Mucosa of stomach (tissue), 1 donor: ENCODE results near the gene MS4A6E.

Experiments
- H3K27me3 ChIP-seq: one replicate; pipeline ENCODE4 v1.7.0; 2013; ENCODE audit warnings: mild to moderate bottlenecking, low read length; ENCODE audit not compliant: control insufficient read depth, insufficient read depth
- H3K36me3 ChIP-seq: one replicate; pipeline ENCODE4 v1.7.0; 2013; ENCODE audit warnings: low read length; ENCODE audit not compliant: control insufficient read depth, insufficient read depth
- H3K4me1 ChIP-seq: one replicate; pipeline ENCODE4 v1.7.0; 2013; ENCODE audit warnings: mild to moderate bottlenecking, low read length; ENCODE audit not compliant: control insufficient read depth, insufficient read depth
- H3K4me3 ChIP-seq: one replicate; pipeline ENCODE4 v1.7.0; 2013; ENCODE audit warnings: low read length
- H3K9ac ChIP-seq: one replicate; pipeline ENCODE4 v1.7.0; 2013; ENCODE audit warnings: mild to moderate bottlenecking, low read length, moderate library complexity
- H3K9me3 ChIP-seq: one replicate; pipeline ENCODE4 v1.7.0; 2013; ENCODE audit warnings: mild to moderate bottlenecking, low read length, moderate library complexity; ENCODE audit not compliant: control insufficient read depth
- donor health status: Pancreatic carcinoma.

The MS4A6E gene

GRCh38 chr11:60367896-60368295, 40.8 kb downstream of the MS4A6E start:
- H3K4me1 ChIP-seq, result peaks cover 5% of the 10 kb centered on the region
- H3K9me3 ChIP-seq, result no peaks in the 10 kb centered on the region
- H3K36me3 ChIP-seq, result no peaks in the 10 kb centered on the region
- H3K4me3 ChIP-seq, result no peak overlapping the region
- no peak overlapping the region for H3K9ac ChIP-seq
- no peaks in the 10 kb centered on the region for H3K27me3 ChIP-seq

- no peaks in the 10 kb centered on the region for H3K9me3 ChIP-seq
Measured at GRCh38 chr11:60370252-60370810, 43.3 kb downstream of the MS4A6E start.

GRCh38 chr11:60370811-60371298, 43.8 kb downstream of the MS4A6E start:
- Histone ChIP-seq H3K4me3 (no peak overlapping the region), H3K9me3 (no peaks in the 10 kb centered on the region), H3K9ac (no peak overlapping the region), H3K27me3 (no peaks in the 10 kb centered on the region), H3K36me3 (no peaks in the 10 kb centered on the region), H3K4me1 (peaks cover 5% of the 10 kb centered on the region)

More at GRCh38 chr11:60370252-60370810, 43.3 kb downstream of the MS4A6E start:
- Histone ChIP-seq H3K36me3 (no peaks in the 10 kb centered on the region), H3K9ac (no peak overlapping the region), H3K4me1 (peaks cover 5% of the 10 kb centered on the region), H3K4me3 (no peak overlapping the region), H3K27me3 (no peaks in the 10 kb centered on the region)

- Histone ChIP-seq H3K9ac (no peak overlapping the region), H3K27me3 (no peaks in the 10 kb centered on the region), H3K9me3 (no peaks in the 10 kb centered on the region), H3K4me1 (peaks cover 5% of the 10 kb centered on the region), H3K36me3 (no peaks in the 10 kb centered on the region), H3K4me3 (no peak overlapping the region)
Measured at GRCh38 chr11:60371386-60371785, 44.3 kb downstream of the MS4A6E start.

- H3K27me3 ChIP-seq, result no peaks in the 10 kb centered on the region
- no peaks in the 10 kb centered on the region for H3K36me3 ChIP-seq
- no peak overlapping the region for H3K4me3 ChIP-seq
- H3K4me1 ChIP-seq, result peaks cover 5% of the 10 kb centered on the region
- H3K9ac ChIP-seq, result no peak overlapping the region
- H3K9me3 ChIP-seq, result no peaks in the 10 kb centered on the region
Measured at GRCh38 chr11:60371854-60372253, 44.8 kb downstream of the MS4A6E start.

- Histone ChIP-seq H3K36me3 (no peaks in the 10 kb centered on the region), H3K4me3 (no peak overlapping the region), H3K27me3 (no peaks in the 10 kb centered on the region), H3K9me3 (no peaks in the 10 kb centered on the region), H3K4me1 (peaks cover 5% of the 10 kb centered on the region), H3K9ac (no peak overlapping the region)
Measured at GRCh38 chr11:60372767-60373166, 45.7 kb downstream of the MS4A6E start.

- Histone ChIP-seq H3K9me3 (no peaks in the 10 kb centered on the region), H3K9ac (no peak overlapping the region), H3K36me3 (no peaks in the 10 kb centered on the region), H3K4me1 (peaks cover 4% of the 10 kb centered on the region), H3K27me3 (no peaks in the 10 kb centered on the region), H3K4me3 (no peak overlapping the region)
Measured at GRCh38 chr11:60375316-60375715, 48.3 kb downstream of the MS4A6E start.

GRCh38 chr11:60376601-60377000, 49.5 kb downstream of the MS4A6E start:
- no peaks in the 10 kb centered on the region for H3K36me3 ChIP-seq
- H3K9ac ChIP-seq, result no peak overlapping the region
- no peak overlapping the region for H3K4me3 ChIP-seq
- H3K9me3 ChIP-seq, result no peaks in the 10 kb centered on the region
- no peaks in the 10 kb centered on the region for H3K27me3 ChIP-seq
- no peaks in the 10 kb centered on the region for H3K4me1 ChIP-seq

GRCh38 chr11:60377401-60378136, 50.5 kb downstream of the MS4A6E start:
- no peak overlapping the region for H3K4me3 ChIP-seq
- no peaks in the 10 kb centered on the region for H3K9me3 ChIP-seq
- no peaks in the 10 kb centered on the region for H3K36me3 ChIP-seq
- no peaks in the 10 kb centered on the region for H3K27me3 ChIP-seq
- H3K4me1 ChIP-seq, result peaks cover 4% of the 10 kb centered on the region
- no peak overlapping the region for H3K9ac ChIP-seq

GRCh38 chr11:60378354-60378753, 51.3 kb downstream of the MS4A6E start, which contains the start of gene MS4A7:
TSS of gene MS4A7 (plus strand) at chr11:60378532. CDS start at chr11:60383142, 4,610 bp downstream.
- Histone ChIP-seq H3K9me3 (no peaks in the 10 kb centered on the region), H3K9ac (no peak within 1 kb of the TSS), H3K27me3 (no peaks in the 10 kb centered on the region), H3K4me1 (peaks cover 4% of the 10 kb centered on the region), H3K4me3 (no peak within 1 kb of the TSS), H3K36me3 (no peaks in the 10 kb centered on the region)

- Histone ChIP-seq H3K4me3 (no peak overlapping the region), H3K27me3 (no peaks in the 10 kb centered on the region), H3K4me1 (no peaks in the 10 kb centered on the region), H3K9ac (no peak overlapping the region), H3K36me3 (no peaks in the 10 kb centered on the region), H3K9me3 (no peaks in the 10 kb centered on the region)
Measured at GRCh38 chr11:60389279-60389910, 62.3 kb downstream of the MS4A6E start.

GRCh38 chr11:60390419-60390818, 63.4 kb downstream of the MS4A6E start:
- Histone ChIP-seq H3K9me3 (no peaks in the 10 kb centered on the region), H3K4me1 (no peaks in the 10 kb centered on the region), H3K36me3 (no peaks in the 10 kb centered on the region), H3K4me3 (no peak overlapping the region), H3K27me3 (no peaks in the 10 kb centered on the region), H3K9ac (no peak overlapping the region)
